GM12878 (cell line): ENCODE data around the gene PHKG2. TPM values are rescaled to one million over a fixed set of nuclear protein-coding genes. Genes with fewer than 3 reads are reported as not detected.

Experiments
- ATAC-seq: fragments of 200-7000 bp; cut with Tn5 transposase; 3 replicates; pipeline ENCODE4 v1.9.1; 2020; ENCODE audit warnings: mild to moderate bottlenecking, moderate library complexity
- BruUV-seq: library from RNA; stranded (reverse); fragments of 400-500 nt; replicated peaks from 2 replicates; lab custom pipeline; 2021; lab: Mats Ljungman, UMichigan
- CTCF ChIA-PET: fragments of 300-600 bp; sonication (Branson Sonifier 250); formaldehyde crosslinking; extraction: SDS; loops from one replicate; lab custom pipeline; 2021; ENCODE audit warnings: inconsistent platforms; lab: Yijun Ruan, JAX
- POLR2A ChIA-PET: fragments of 350-600 bp; formaldehyde crosslinking; extraction: SDS; loops from one replicate; lab custom pipeline; 2021; ENCODE audit warnings: inconsistent platforms; lab: Charles Lee
- RAD21 ChIA-PET: fragments of 300-600 bp; sonication (Branson Sonifier 250); formaldehyde crosslinking; loops from one replicate; lab custom pipeline; 2023; ENCODE audit warnings: antibody characterized with exemption; ENCODE audit not compliant: unreplicated experiment; lab: Charles Lee
- SMC1A ChIA-PET: fragments of 300-600 bp; sonication (Branson Sonifier 250); formaldehyde crosslinking; loops from one replicate; lab custom pipeline; 2023; ENCODE audit not compliant: unreplicated experiment, uncharacterized antibody; lab: Charles Lee
- DNase-seq: peaks from one replicate; pipeline ENCODE4 v3.0.0-alpha.2; 2011; ENCODE audit warnings: low read depth, low spot score
- FAIRE-seq: peaks from 3 replicates; lab custom pipeline; 2011; peaks lifted over from hg19 to GRCh38; lab: Jason Lieb, UNC
- H2AFZ ChIP-seq: 2 replicates; pipeline ENCODE4 v1.6.0; 2011; ENCODE audit warnings: low read depth, low read length, control low read depth; ENCODE audit not compliant: control insufficient read depth
- H3K27ac ChIP-seq: 2 replicates; pipeline ENCODE4 v1.5.1; 2011; ENCODE audit warnings: control low read depth; ENCODE audit not compliant: control insufficient read depth, insufficient read depth
- H3K27me3 ChIP-seq, 2 experiments: replicated peaks in 1 of 2; 2 replicates each; pipeline versions ENCODE4 v1.6.0 to v1.6.1; 2011; ENCODE audit warnings: low read length in 1 of 2; ENCODE audit not compliant: control insufficient read depth in 2 of 2, insufficient read depth in 2 of 2
- H3K36me3 ChIP-seq, 2 experiments: 2 replicates each; pipeline ENCODE4 v1.5.1; 2011; ENCODE audit warnings: low read length in 1 of 2; ENCODE audit not compliant: control insufficient read depth in 2 of 2, insufficient read depth in 2 of 2
- H3K4me1 ChIP-seq: 2 replicates; pipeline ENCODE4 v1.6.1; 2011; ENCODE audit warnings: mild to moderate bottlenecking, low read length, moderate library complexity, mixed read lengths; ENCODE audit not compliant: control insufficient read depth, insufficient read depth
- H3K4me2 ChIP-seq: 2 replicates; pipeline ENCODE4 v1.6.0; 2011; ENCODE audit warnings: control low read depth; ENCODE audit not compliant: control insufficient read depth, insufficient read depth
- H3K4me3 ChIP-seq: fragments of 200-600 bp; sonication (generic); 2 replicates; pipeline ENCODE4 v1.5.1; 2016
- H3K79me2 ChIP-seq: 2 replicates; pipeline ENCODE4 v1.6.0; 2011; ENCODE audit warnings: low read length; ENCODE audit not compliant: control insufficient read depth, insufficient read depth
- H3K9ac ChIP-seq: 2 replicates; pipeline ENCODE4 v1.8.0; 2011; ENCODE audit warnings: low read length, control low read depth, mixed read lengths; ENCODE audit not compliant: control insufficient read depth, insufficient read depth
- H3K9me3 ChIP-seq: replicated peaks from 3 replicates; pipeline ENCODE4 v1.5.1; 2011; ENCODE audit warnings: mild to moderate bottlenecking, low read length; ENCODE audit not compliant: control insufficient read depth, insufficient read depth
- H4K20me1 ChIP-seq: 2 replicates; pipeline ENCODE4 v1.6.0; 2011; ENCODE audit not compliant: control insufficient read depth, insufficient read depth
- CHD2 ChIP-seq: IDR thresholded peaks from 2 replicates; pipeline ENCODE4 v1.6.1; 2011; ENCODE audit warnings: low read depth, low read length, improper control_type of control experiment, borderline replicate concordance
- E2F4 ChIP-seq: IDR thresholded peaks from 2 replicates; pipeline ENCODE4 v1.6.1; 2012; ENCODE audit warnings: low read depth, low read length, improper control_type of control experiment
- RAD21 ChIP-seq: IDR thresholded peaks from 2 replicates; pipeline ENCODE4 v1.6.1; 2011; ENCODE audit warnings: mild to moderate bottlenecking, low read depth, low read length, moderate library complexity; ENCODE audit not compliant: insufficient read depth
- RCOR1 ChIP-seq: conservative IDR thresholded peaks from 2 replicates; pipeline ENCODE4 v1.6.1; 2012; ENCODE audit warnings: low read depth, low read length, improper control_type of control experiment
- RELB ChIP-seq: fragments of 450-650 bp; IDR thresholded peaks from 2 replicates; pipeline ENCODE4 v1.6.1; 2017; ENCODE audit warnings: low read depth, mild to moderate bottlenecking, moderate library complexity
- TARDBP ChIP-seq: IDR thresholded peaks from 2 replicates; pipeline ENCODE4 v1.6.1; 2016; ENCODE audit warnings: borderline replicate concordance
- USF1 ChIP-seq: IDR thresholded peaks from 2 replicates; pipeline ENCODE4 v1.6.1; 2011; ENCODE audit warnings: borderline replicate concordance, low read depth, mild to moderate bottlenecking, moderate library complexity, mixed read lengths, low read length; ENCODE audit not compliant: insufficient read depth; ENCODE audit errors: extremely low read length
- ZBTB40 ChIP-seq: fragments of 450-650 bp; IDR thresholded peaks from 2 replicates; pipeline ENCODE4 v1.6.1; 2016; ENCODE audit warnings: mild to moderate bottlenecking, moderate library complexity, borderline replicate concordance
- WGBS: methylation state at CpG from one replicate; pipeline ENCODE4 v1.1.6; 2016; ENCODE audit warnings: low lambda C conversion rate; ENCODE audit not compliant: insufficient replicate concordance, insufficient coverage; ENCODE audit errors: missing lambda C conversion rate; 5-methylcytosine and 5-hydroxymethylcytosine counted together
- in situ Hi-C: fragments of 300-500 bp; cut with MboI; formaldehyde crosslinking; loops from 9 replicates; pipeline ENCODE4 v1.14.3; 2018; ENCODE audit warnings: mixed read lengths
- intact Hi-C: fragments of 100-400 bp; cut with micrococcal nuclease; formaldehyde crosslinking; loops from one replicate; pipeline ENCODE4 v1.14.2; 2022; ENCODE audit not compliant: unreplicated experiment
- polyA plus RNA-seq, 11 experiments: library from polyadenylated mRNA; depleted of rRNA in 4 of 11; unstranded in 6 of 11; stranded (reverse) in 5 of 11; fragments of >200 nt; fragmentation: Nextera tagmentation in 4 of 11; fragmentation: Illumina TruSeq in 1 of 11; extraction: Ambion mirVana in 4 of 11; extraction: Trizol in 1 of 11; gene quantifications; 1 replicate in 1 of 11; 2 replicates in 10 of 11; pipeline versions ENCODE4 v1.2.1 to v1.2.3, GENCODE V29; 2011 to 2016; ENCODE audit warnings: inconsistent platforms in 2 of 11, missing spikeins in 2 of 11, low read depth in 1 of 11
- total RNA-seq, 4 experiments: library from RNA; depleted of rRNA in 3 of 4; stranded (reverse); fragments of >200 nt in 3 of 4; fragmentation: Illumina TruSeq in 1 of 4; extraction: Trizol in 1 of 4; gene quantifications; 2 replicates each; pipeline versions ENCODE4 v1.2.1 to v1.2.3, GENCODE V29; 2013 to 2021

PHKG2 gene
- total and polyA plus RNA-seq, 10 of the 15 experiments (the other 5 are each of a cell fraction or from before 2014, with no cell fraction given): 5.2 to 50.1 (median 37.2) TPM

- POLR2A ChIA-PET: no interaction called here
- Histone ChIP-seq H3K9me3 (no peaks in the 10 kb centered on the region), H2AFZ (no peak overlapping the region), H3K9ac (no peak overlapping the region), H3K36me3 (no peaks in the 10 kb centered on the region), H3K79me2 (no peaks in the 10 kb centered on the region), H3K27me3 (peaks cover 0 to 3% of the 10 kb centered on the region in 2 experiments; a peak in 2 of 4 replicates), H3K4me2 (no peak overlapping the region), H4K20me1 (no peaks in the 10 kb centered on the region), H3K4me3 (no peak overlapping the region), H3K4me1 (no peaks in the 10 kb centered on the region), H3K27ac (no peak overlapping the region)
- 88% methylated on average over 63 of the region's 63 CpGs for WGBS
- BruUV-seq: no TSS peak
- no peak for FAIRE-seq
- CTCF ChIA-PET: interaction anchor here (0.7 kb wide), 1 partner anchor 159 kb away, joined by 3 read pairs; no protein-coding TSS in a partner anchor
- no peak for ATAC-seq
- TF ChIP-seq CHD2 (no peak), RCOR1 (no peak), TARDBP (no peak), E2F4 (no peak), USF1 (peak; percentile 1), RELB (no peak), ZBTB40 (no peak), RAD21 (no peak)
- SMC1A ChIA-PET: interaction anchor here (0.6 to 1.1 kb wide), 2 partner anchors 57 to 63 kb away, joined by 3 read pairs; no protein-coding TSS in a partner anchor
- intact Hi-C loops: no loop called here
- RAD21 ChIA-PET: interaction anchor here (0.8 kb wide), 1 partner anchor 599 kb away, joined by 3 read pairs; the partner anchor contains the start of gene CORO1A
- in situ Hi-C loops: no loop called here
- no peak for DNase-seq
Measured at GRCh38 chr16:30782486-30783279, 34.5 kb downstream of the PHKG2 start.
